PC-3 (cell line): ENCODE measurements around the gene CASZ1. TPM values are rescaled to one million over a fixed set of nuclear protein-coding genes. Genes with fewer than 3 reads are reported as not detected.

Experiments
- ATAC-seq: fragments of 200-7000 bp; cut with Tn5 transposase; 2 replicates; pipeline ENCODE4 v1.9.1; 2020; ENCODE audit warnings: mild to moderate bottlenecking, moderate library complexity
- BruUV-seq: library from RNA; stranded (reverse); fragments of 400-500 nt; replicated peaks from 2 replicates; lab custom pipeline; 2021; lab: Mats Ljungman, UMichigan
- CTCF ChIA-PET: fragments of 300-600 bp; sonication (Branson Sonifier 250); formaldehyde crosslinking; loops from one replicate; lab custom pipeline; 2022; ENCODE audit warnings: antibody characterized with exemption; lab: Charles Lee
- POLR2A ChIA-PET: fragments of 300-600 bp; sonication (Branson Sonifier 250); formaldehyde crosslinking; loops from one replicate; lab custom pipeline; 2022; ENCODE audit warnings: antibody characterized with exemption; ENCODE audit not compliant: unreplicated experiment; lab: Charles Lee
- DNase-seq: peaks from one replicate; pipeline ENCODE4 v3.0.0-alpha.2; 2015
- H2AFZ ChIP-seq: fragments of 300-600 bp; sonication (generic); 2 replicates; pipeline ENCODE4 v1.6.0; 2016; ENCODE audit warnings: antibody characterized with exemption, low read length
- H3F3A ChIP-seq: fragments of 300-600 bp; sonication (generic); one replicate; pipeline ENCODE4 v1.6.0; 2017; ENCODE audit warnings: antibody characterized with exemption, low read length, control low read depth, mild to moderate bottlenecking; ENCODE audit not compliant: unreplicated experiment
- H3K27ac ChIP-seq: fragments of 300-600 bp; sonication (generic); 2 replicates; pipeline ENCODE4 v1.5.1; 2016; ENCODE audit warnings: mild to moderate bottlenecking, low read length
- H3K27me3 ChIP-seq: fragments of 300-600 bp; sonication (generic); 2 replicates; pipeline ENCODE4 v1.6.1; 2016; ENCODE audit warnings: low read length, mixed read lengths
- H3K36me3 ChIP-seq: fragments of 300-600 bp; sonication (generic); 2 replicates; pipeline ENCODE4 v1.6.1; 2016; ENCODE audit warnings: low read depth, mixed run types, low read length, mixed read lengths
- H3K4me1 ChIP-seq: fragments of 300-600 bp; sonication (generic); 2 replicates; pipeline ENCODE4 v1.5.1; 2016; ENCODE audit warnings: low read length; ENCODE audit not compliant: insufficient read depth
- H3K4me2 ChIP-seq: fragments of 300-600 bp; sonication (generic); 2 replicates; pipeline ENCODE4 v1.6.0; 2016; ENCODE audit warnings: low read length
- H3K4me3 ChIP-seq: fragments of 300-600 bp; sonication (generic); 2 replicates; pipeline ENCODE4 v1.5.1; 2016; ENCODE audit warnings: mild to moderate bottlenecking, low read length, mixed read lengths
- H3K79me2 ChIP-seq: fragments of 300-600 bp; sonication (generic); 2 replicates; pipeline ENCODE4 v1.6.1; 2017; ENCODE audit warnings: low read length, mixed read lengths
- H3K9ac ChIP-seq: fragments of 300-600 bp; sonication (generic); 2 replicates; pipeline ENCODE4 v1.6.0; 2016; ENCODE audit warnings: mild to moderate bottlenecking, low read length
- H3K9me2 ChIP-seq: fragments of 300-600 bp; sonication (generic); replicated peaks from 2 replicates; pipeline ENCODE4 v1.6.1; 2016; ENCODE audit warnings: mixed run types, low read length, mixed read lengths
- H3K9me3 ChIP-seq: fragments of 300-600 bp; sonication (generic); 2 replicates; pipeline ENCODE4 v1.6.1; 2016; ENCODE audit warnings: low read length, mixed read lengths
- H4K20me1 ChIP-seq: fragments of 300-600 bp; sonication (generic); 2 replicates; pipeline ENCODE4 v1.6.1; 2016; ENCODE audit warnings: low read length, mixed read lengths
- EZH2 ChIP-seq: fragments of 300-600 bp; sonication (generic); IDR thresholded peaks from one replicate; pipeline ENCODE4 v1.6.1; 2017; ENCODE audit warnings: antibody characterized with exemption, mild to moderate bottlenecking, low read length; ENCODE audit not compliant: unreplicated experiment
- EZH2phosphoT487 ChIP-seq: fragments of 300-600 bp; sonication (generic); IDR thresholded peaks from 2 replicates; pipeline ENCODE4 v1.6.1; 2018; ENCODE audit warnings: mild to moderate bottlenecking, antibody characterized with exemption, low read length, borderline replicate concordance
- intact Hi-C: fragments of 100-400 bp; cut with micrococcal nuclease; formaldehyde crosslinking; loops from 2 replicates; pipeline ENCODE4 v1.9.0; 2023
- total RNA-seq: library from RNA; depleted of rRNA; stranded (reverse); fragments of >200 nt; gene quantifications from 2 replicates; pipeline ENCODE4 v1.2.3, GENCODE V29; 2014
- TF ChIP-seq, protein P1 (sequence below): fragments of 300-600 bp; sonication (generic); conservative IDR thresholded peaks from 2 replicates; pipeline ENCODE4 v1.5.1; 2017; ENCODE audit warnings: antibody characterized with exemption, low read depth, mild to moderate bottlenecking, low read length

The CASZ1 gene
- total RNA-seq, 1 experiment from 2014 or later: 12.8 TPM

GRCh38 chr1:10614377-10615225 lies 181.8 kb downstream of the CASZ1 start:
- CTCF ChIA-PET: no interaction called here
- no peak for ATAC-seq

DNA sequence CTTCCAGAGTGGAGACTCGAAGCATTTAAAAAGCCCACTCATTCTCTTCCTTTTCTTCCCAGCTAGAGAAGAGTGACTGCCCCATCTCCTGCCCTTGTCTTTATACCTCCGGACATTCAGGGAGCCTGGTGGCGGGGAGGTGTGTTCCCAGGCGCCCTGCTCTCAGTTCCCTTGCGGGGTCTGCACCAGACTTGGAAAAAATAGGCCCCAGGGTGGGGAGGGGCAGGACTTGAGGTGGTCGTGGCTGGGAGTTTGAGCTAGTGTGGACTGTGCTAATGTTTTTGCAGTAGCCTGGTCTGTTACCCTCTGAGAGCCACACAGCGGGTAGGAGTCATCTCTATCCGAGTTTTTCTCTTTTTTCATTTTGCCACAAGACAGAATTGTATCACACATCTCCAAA lies 182.6 kb downstream of the CASZ1 start:
- Histone ChIP-seq H3K79me2 (no peaks in the 10 kb centered on the region), H3K9me2 (no peaks in the 10 kb centered on the region), H3K27ac (no peak overlapping the region), H3K9me3 (no peaks in the 10 kb centered on the region), H2AFZ (no peak overlapping the region), H3K4me1 (no peaks in the 10 kb centered on the region), H4K20me1 (no peaks in the 10 kb centered on the region), H3K4me3 (no peak overlapping the region), H3K27me3 (no peaks in the 10 kb centered on the region), H3K9ac (no peak overlapping the region), H3K36me3 (no peaks in the 10 kb centered on the region), H3F3A (no peaks in the 10 kb centered on the region), H3K4me2 (no peak overlapping the region)
- intact Hi-C loops: no loop called here
- no peak for TF ChIP-seq EZH2
- no peak for TF ChIP-seq EZH2phosphoT487
- TF ChIP-seq, protein P1, sequence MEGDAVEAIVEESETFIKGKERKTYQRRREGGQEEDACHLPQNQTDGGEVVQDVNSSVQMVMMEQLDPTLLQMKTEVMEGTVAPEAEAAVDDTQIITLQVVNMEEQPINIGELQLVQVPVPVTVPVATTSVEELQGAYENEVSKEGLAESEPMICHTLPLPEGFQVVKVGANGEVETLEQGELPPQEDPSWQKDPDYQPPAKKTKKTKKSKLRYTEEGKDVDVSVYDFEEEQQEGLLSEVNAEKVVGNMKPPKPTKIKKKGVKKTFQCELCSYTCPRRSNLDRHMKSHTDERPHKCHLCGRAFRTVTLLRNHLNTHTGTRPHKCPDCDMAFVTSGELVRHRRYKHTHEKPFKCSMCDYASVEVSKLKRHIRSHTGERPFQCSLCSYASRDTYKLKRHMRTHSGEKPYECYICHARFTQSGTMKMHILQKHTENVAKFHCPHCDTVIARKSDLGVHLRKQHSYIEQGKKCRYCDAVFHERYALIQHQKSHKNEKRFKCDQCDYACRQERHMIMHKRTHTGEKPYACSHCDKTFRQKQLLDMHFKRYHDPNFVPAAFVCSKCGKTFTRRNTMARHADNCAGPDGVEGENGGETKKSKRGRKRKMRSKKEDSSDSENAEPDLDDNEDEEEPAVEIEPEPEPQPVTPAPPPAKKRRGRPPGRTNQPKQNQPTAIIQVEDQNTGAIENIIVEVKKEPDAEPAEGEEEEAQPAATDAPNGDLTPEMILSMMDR: no peak
- DNase-seq (no peak), ATAC-seq (no peak)
- CTCF ChIA-PET: no interaction called here
- BruUV-seq: no TSS peak
- POLR2A ChIA-PET: no interaction called here

More at GRCh38 chr1:10614377-10615225, 181.8 kb downstream of the CASZ1 start:
- Histone ChIP-seq H3K79me2 (no peaks in the 10 kb centered on the region), H3K9ac (no peak overlapping the region), H3K4me1 (no peaks in the 10 kb centered on the region), H3F3A (no peaks in the 10 kb centered on the region), H4K20me1 (no peaks in the 10 kb centered on the region), H3K4me3 (no peak overlapping the region), H2AFZ (no peak overlapping the region), H3K27me3 (no peaks in the 10 kb centered on the region), H3K9me2 (no peaks in the 10 kb centered on the region), H3K36me3 (no peaks in the 10 kb centered on the region), H3K4me2 (no peak overlapping the region), H3K27ac (no peak overlapping the region), H3K9me3 (no peaks in the 10 kb centered on the region)
- intact Hi-C loops: no loop called here
- POLR2A ChIA-PET: no interaction called here
- no peak for DNase-seq
- TF ChIP-seq, protein P1: no peak
- TF ChIP-seq EZH2: no peak
- no peak for TF ChIP-seq EZH2phosphoT487
- no TSS peak for BruUV-seq

DNA sequence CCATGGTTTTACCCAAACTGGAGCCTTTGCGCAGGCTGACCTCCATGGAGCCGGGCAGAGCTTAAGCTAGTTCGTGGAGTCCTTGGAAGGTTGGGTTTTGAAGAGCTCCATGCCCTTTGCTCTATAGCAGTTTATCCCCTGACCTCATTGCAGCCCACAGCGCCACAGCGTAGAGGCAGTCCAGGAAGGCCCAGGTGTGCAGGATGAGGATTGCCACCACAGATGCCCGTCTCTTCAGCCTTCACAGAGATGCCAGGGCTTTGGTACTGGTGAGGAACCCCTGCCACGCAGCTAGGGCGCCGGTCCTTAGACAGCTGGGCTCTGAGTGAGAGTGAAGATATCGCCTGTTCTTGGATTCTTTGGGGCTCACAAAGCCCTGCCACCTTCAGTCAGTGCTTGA lies 183.1 kb downstream of the CASZ1 start:
- no peak for TF ChIP-seq EZH2phosphoT487
- no peak for TF ChIP-seq EZH2
- TF ChIP-seq, protein P1: no peak
- no peaks in the 10 kb centered on the region for H3K9me3 ChIP-seq
- ChIA-PET CTCF (no interaction called here), POLR2A (no interaction called here)
- H3F3A ChIP-seq: no peaks in the 10 kb centered on the region
- no peaks in the 10 kb centered on the region for H3K9me2 ChIP-seq
- no peak overlapping the region for H3K27ac ChIP-seq
- H3K4me1 ChIP-seq: no peaks in the 10 kb centered on the region
- H3K36me3 ChIP-seq: no peaks in the 10 kb centered on the region
- no peak overlapping the region for H3K4me2 ChIP-seq
- no peaks in the 10 kb centered on the region for H4K20me1 ChIP-seq
- H3K4me3 ChIP-seq: no peak overlapping the region
- H3K79me2 ChIP-seq: no peaks in the 10 kb centered on the region
- intact Hi-C loops: no loop called here
- H3K9ac ChIP-seq: no peak overlapping the region
- ATAC-seq: no peak
- no peak overlapping the region for H2AFZ ChIP-seq
- no peaks in the 10 kb centered on the region for H3K27me3 ChIP-seq
- BruUV-seq: no TSS peak
- no peak for DNase-seq
